ENCODE results near the gene FN3K. TPM values are rescaled to one million over a fixed set of nuclear protein-coding genes. Genes with fewer than 3 reads are reported as not detected.

Gene FN3K
- total and polyA plus RNA-seq, 2 of the 13 experiments (the other 11 are each of a cell fraction or from before 2014, with no cell fraction given): 3.5 to 12.2 TPM

DNA sequence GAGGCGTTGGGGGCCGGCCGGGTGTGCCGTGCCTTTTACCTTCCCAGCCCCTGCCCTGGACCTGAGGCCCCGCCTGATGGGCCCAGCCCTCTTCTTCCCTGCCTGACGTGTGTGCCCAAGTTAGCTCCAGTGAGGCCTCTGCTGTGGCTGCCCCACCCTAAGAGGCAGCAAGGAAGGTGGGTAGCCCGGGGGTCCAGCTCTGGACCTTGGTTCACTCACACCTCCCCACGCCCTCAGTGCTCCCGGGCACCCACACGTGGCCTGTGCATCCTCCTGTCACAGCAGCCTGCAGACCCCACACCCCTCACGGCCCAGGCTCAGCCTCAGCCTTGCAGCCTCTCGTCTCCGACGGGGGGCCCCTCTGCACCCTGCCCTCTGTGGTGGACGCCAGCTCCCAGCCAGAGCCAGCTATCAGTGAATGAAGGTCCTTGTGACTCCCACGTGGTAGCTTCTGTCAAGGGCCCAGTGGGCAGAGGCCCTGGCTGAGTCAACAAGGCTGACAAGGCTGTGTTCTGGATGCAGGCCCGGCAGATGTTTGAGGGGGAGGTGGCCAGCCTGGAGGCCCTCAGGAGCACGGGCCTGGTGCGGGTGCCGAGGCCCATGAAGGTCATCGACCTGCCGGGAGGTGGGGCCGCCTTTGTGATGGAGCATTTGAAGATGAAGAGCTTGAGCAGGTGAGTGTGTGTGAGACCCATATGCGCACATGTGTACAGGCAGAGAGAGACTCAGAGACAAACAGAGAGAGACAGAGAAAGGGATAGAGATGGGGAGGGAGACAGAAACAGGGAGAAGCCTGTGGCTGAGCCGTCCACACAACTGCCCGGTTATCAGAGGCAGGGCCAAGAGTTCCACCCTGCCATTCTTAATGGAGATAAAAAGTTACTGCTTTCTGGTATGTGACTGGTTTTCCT lies 2.8 kb downstream of the FN3K start (continued):
- TF ChIP-seq, protein P1, sequence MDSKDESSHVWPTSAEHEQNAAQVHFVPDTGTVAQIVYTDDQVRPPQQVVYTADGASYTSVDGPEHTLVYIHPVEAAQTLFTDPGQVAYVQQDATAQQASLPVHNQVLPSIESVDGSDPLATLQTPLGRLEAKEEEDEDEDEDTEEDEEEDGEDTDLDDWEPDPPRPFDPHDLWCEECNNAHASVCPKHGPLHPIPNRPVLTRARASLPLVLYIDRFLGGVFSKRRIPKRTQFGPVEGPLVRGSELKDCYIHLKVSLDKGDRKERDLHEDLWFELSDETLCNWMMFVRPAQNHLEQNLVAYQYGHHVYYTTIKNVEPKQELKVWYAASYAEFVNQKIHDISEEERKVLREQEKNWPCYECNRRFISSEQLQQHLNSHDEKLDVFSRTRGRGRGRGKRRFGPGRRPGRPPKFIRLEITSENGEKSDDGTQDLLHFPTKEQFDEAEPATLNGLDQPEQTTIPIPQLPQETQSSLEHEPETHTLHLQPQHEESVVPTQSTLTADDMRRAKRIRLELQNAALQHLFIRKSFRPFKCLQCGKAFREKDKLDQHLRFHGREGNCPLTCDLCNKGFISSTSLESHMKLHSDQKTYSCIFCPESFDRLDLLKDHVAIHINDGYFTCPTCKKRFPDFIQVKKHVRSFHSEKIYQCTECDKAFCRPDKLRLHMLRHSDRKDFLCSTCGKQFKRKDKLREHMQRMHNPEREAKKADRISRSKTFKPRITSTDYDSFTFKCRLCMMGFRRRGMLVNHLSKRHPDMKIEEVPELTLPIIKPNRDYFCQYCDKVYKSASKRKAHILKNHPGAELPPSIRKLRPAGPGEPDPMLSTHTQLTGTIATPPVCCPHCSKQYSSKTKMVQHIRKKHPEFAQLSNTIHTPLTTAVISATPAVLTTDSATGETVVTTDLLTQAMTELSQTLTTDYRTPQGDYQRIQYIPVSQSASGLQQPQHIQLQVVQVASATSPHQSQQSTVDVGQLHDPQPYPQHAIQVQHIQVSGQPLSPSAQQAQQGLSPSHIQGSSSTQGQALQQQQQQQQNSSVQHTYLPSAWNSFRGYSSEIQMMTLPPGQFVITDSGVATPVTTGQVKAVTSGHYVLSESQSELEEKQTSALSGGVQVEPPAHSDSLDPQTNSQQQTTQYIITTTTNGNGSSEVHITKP (CRISPR knock-in tag; IDR thresholded peaks at IDR 0.05; ENCODE audit: low read depth): peak; percentile 90
- TF ChIP-seq ZNF235 (CRISPR knock-in tag; IDR thresholded peaks at IDR 0.05; ENCODE audit: borderline replicate concordance): peak; percentile 95; the same call in 1 of the 2 replicates
- peak; percentile 45 for TF ChIP-seq CCAR2 (optimal IDR thresholded peaks at IDR 0.05; ENCODE audit: low read depth, low read length)
- TF ChIP-seq, protein P2, sequence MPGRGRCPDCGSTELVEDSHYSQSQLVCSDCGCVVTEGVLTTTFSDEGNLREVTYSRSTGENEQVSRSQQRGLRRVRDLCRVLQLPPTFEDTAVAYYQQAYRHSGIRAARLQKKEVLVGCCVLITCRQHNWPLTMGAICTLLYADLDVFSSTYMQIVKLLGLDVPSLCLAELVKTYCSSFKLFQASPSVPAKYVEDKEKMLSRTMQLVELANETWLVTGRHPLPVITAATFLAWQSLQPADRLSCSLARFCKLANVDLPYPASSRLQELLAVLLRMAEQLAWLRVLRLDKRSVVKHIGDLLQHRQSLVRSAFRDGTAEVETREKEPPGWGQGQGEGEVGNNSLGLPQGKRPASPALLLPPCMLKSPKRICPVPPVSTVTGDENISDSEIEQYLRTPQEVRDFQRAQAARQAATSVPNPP (CRISPR knock-in tag; IDR thresholded peaks at IDR 0.05): peak; percentile 98
- TF ChIP-seq, protein P3, sequence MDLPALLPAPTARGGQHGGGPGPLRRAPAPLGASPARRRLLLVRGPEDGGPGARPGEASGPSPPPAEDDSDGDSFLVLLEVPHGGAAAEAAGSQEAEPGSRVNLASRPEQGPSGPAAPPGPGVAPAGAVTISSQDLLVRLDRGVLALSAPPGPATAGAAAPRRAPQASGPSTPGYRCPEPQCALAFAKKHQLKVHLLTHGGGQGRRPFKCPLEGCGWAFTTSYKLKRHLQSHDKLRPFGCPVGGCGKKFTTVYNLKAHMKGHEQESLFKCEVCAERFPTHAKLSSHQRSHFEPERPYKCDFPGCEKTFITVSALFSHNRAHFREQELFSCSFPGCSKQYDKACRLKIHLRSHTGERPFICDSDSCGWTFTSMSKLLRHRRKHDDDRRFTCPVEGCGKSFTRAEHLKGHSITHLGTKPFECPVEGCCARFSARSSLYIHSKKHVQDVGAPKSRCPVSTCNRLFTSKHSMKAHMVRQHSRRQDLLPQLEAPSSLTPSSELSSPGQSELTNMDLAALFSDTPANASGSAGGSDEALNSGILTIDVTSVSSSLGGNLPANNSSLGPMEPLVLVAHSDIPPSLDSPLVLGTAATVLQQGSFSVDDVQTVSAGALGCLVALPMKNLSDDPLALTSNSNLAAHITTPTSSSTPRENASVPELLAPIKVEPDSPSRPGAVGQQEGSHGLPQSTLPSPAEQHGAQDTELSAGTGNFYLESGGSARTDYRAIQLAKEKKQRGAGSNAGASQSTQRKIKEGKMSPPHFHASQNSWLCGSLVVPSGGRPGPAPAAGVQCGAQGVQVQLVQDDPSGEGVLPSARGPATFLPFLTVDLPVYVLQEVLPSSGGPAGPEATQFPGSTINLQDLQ (CRISPR knock-in tag; IDR thresholded peaks at IDR 0.05): no peak
- peak; percentile 97 for TF ChIP-seq ZNF441 (CRISPR knock-in tag; IDR thresholded peaks at IDR 0.05; ENCODE audit: borderline replicate concordance)
- peak; percentile 99 for TF ChIP-seq PHF21A (CRISPR knock-in tag; IDR thresholded peaks at IDR 0.05)
- TF ChIP-seq FOXO1 (CRISPR knock-in tag; IDR thresholded peaks at IDR 0.05): peak; percentile 97
- TF ChIP-seq ZNF772 (CRISPR knock-in tag; IDR thresholded peaks at IDR 0.05): peak; percentile 100
- peak; percentile 100 for TF ChIP-seq ZNF292 (CRISPR knock-in tag; IDR thresholded peaks at IDR 0.05; ENCODE audit: borderline replicate concordance, low read depth)
- peak; percentile 98 for TF ChIP-seq ZNF101 (CRISPR knock-in tag; IDR thresholded peaks at IDR 0.05; ENCODE audit: borderline replicate concordance, low read depth)
- TF ChIP-seq, protein P4, sequence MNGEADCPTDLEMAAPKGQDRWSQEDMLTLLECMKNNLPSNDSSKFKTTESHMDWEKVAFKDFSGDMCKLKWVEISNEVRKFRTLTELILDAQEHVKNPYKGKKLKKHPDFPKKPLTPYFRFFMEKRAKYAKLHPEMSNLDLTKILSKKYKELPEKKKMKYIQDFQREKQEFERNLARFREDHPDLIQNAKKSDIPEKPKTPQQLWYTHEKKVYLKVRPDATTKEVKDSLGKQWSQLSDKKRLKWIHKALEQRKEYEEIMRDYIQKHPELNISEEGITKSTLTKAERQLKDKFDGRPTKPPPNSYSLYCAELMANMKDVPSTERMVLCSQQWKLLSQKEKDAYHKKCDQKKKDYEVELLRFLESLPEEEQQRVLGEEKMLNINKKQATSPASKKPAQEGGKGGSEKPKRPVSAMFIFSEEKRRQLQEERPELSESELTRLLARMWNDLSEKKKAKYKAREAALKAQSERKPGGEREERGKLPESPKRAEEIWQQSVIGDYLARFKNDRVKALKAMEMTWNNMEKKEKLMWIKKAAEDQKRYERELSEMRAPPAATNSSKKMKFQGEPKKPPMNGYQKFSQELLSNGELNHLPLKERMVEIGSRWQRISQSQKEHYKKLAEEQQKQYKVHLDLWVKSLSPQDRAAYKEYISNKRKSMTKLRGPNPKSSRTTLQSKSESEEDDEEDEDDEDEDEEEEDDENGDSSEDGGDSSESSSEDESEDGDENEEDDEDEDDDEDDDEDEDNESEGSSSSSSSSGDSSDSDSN (CRISPR knock-in tag; IDR thresholded peaks at IDR 0.05): peak; percentile 99
- TF ChIP-seq DPF2 (CRISPR knock-in tag; IDR thresholded peaks at IDR 0.05; ENCODE audit: borderline replicate concordance, low read depth): peak; percentile 94
- TF ChIP-seq ELF1 (CRISPR knock-in tag; IDR thresholded peaks at IDR 0.05): peak; percentile 73
- TF ChIP-seq, protein P5, sequence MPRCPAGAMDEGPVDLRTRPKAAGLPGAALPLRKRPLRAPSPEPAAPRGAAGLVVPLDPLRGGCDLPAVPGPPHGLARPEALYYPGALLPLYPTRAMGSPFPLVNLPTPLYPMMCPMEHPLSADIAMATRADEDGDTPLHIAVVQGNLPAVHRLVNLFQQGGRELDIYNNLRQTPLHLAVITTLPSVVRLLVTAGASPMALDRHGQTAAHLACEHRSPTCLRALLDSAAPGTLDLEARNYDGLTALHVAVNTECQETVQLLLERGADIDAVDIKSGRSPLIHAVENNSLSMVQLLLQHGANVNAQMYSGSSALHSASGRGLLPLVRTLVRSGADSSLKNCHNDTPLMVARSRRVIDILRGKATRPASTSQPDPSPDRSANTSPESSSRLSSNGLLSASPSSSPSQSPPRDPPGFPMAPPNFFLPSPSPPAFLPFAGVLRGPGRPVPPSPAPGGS (CRISPR knock-in tag; IDR thresholded peaks at IDR 0.05): peak; percentile 99
- peak; percentile 99 for TF ChIP-seq SMAD3 (CRISPR knock-in tag; IDR thresholded peaks at IDR 0.05)
